Motor neuron (in vitro differentiated cells): ENCODE results near the gene KNOP1. TPM values are rescaled to one million over a fixed set of nuclear protein-coding genes. Genes with fewer than 3 reads are reported as not detected.

Source experiments
- ATAC-seq, 8 experiments: fragments of 200-7000 bp; cut with Tn5 transposase; replicated peaks in 6 of 8; 2 replicates each; pipeline ENCODE4 v1.8.0; 2021; ENCODE audit warnings: mild to moderate bottlenecking in 8 of 8, moderate library complexity in 8 of 8
- H3K27ac ChIP-seq, 2 donors: fragments of 250-450 bp; sonication (Bioruptor Pico); 2 replicates each; pipeline ENCODE4 v1.9.0; 2021; ENCODE audit warnings: antibody characterized with exemption in 2 of 2, mild to moderate bottlenecking in 2 of 2, moderate library complexity in 1 of 2
- H3K4me1 ChIP-seq, 2 donors: fragments of 250-450 bp; sonication (Bioruptor Pico); replicated peaks in 1 of 2; 2 replicates each; pipeline ENCODE4 v1.6.1; 2021; ENCODE audit warnings: antibody characterized with exemption in 2 of 2, mild to moderate bottlenecking in 2 of 2, moderate library complexity in 1 of 2
- H3K4me3 ChIP-seq, 5 donors: fragments of 250-450 bp; sonication (Bioruptor Pico); 2 replicates each; pipeline ENCODE4 v1.9.0; 2021; ENCODE audit warnings: antibody characterized with exemption in 5 of 5, mild to moderate bottlenecking in 5 of 5, moderate library complexity in 4 of 5
- WGBS, 10 experiments: fragments of 450-650 bp; shearing (Covaris generic); methylation state at CpG; one replicate each; pipeline ENCODE4 v1.0.0; 2022; 5-methylcytosine and 5-hydroxymethylcytosine counted together
- in situ Hi-C, 9 experiments: fragments of 400-800 bp; cut with MboI; loops; one replicate each; pipeline ENCODE4 v1.15.0; 2021; ENCODE audit warnings: low sequenced_read_pairs in 9 of 9, low pct_unique_long_range_greater_than_20kb in 2 of 9; ENCODE audit not compliant: unreplicated experiment in 9 of 9
- total RNA-seq, 8 experiments: library from RNA; unstranded; fragments of 300-600 nt; gene quantifications; 2 replicates each; pipeline versions ENCODE4 v1.2.3 to v1.2.4, GENCODE V29; 2022

Gene KNOP1
- total RNA-seq, 8 experiments from 2014 or later: 14.8 to 40.8 (median 24.7) TPM

DNA sequence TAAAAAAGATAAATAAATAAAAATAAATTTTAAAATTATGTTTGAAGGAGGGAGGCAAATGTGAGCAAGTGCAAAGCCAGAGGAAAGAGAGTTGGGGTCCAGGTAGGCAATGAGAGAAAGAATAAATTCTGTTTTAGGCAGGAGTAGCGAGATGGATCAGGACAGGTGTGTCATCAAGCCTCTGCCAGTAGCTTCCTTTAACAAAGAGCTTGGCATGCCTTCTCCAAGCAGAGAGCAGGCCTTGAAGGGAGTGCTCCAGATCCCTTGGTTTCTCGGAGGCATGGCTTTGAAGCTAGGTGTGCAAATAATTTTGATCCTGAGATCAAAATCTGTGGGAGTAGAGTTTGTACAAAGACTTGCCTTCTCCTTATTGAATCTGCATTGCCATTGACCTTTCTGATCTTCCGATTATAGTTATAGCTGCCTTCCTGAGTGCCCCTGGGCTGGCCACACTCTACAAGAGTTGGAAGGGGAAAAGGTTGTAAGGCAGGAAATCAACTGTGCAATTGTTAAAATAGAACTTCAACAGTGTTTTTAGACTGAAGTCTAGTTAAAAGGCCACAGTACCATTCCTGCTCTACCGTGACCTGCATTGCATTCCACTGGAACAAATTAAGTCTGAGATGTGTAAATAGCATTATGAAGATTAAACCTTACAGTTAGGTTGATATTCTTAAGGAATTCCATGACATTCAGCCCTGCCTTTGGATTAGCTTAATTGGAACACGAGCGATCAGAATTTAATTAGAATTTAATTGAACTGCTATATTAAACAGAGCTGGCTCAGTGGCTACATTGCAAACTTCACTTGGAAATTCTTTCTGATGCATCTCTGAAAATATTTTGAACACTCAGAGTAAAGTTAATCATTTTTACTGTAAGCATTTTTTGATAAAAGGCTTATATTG lies 33.7 kb upstream of the KNOP1 start:
- Histone ChIP-seq H3K27ac (no peak overlapping the region), H3K4me3 (no peak overlapping the region), H3K4me1 (no peaks in the 10 kb centered on the region)
- 63 to 100% (median 96%) methylated on average over 1 to 6 of the region's 6 CpGs for WGBS, 10 experiments
- in situ Hi-C loops: no loop called here
- ATAC-seq: no peak

DNA sequence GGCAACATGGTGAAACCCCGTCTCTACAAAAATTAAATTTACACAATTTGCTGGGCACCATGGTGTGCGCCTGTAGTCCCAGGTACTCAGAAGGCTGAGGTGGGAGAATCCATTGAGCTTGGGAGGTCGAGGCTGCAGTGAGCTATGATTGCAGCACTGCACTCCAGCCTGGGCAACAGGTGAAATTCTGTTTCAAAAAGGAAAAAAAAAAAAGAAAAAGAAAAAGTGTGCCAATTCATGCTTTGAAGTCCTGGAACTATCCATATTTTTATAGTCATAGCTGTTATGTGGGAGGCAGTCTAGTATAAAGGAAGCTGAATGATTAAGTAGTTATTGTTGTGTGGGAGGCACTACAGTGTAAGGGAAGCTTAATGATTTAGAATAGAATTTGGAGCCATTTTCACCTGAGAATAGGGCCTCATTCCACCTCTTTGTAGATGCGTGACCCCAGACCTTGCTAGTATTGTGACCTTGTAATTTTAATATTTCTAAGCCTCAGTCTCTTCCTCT lies 31.6 kb upstream of the KNOP1 start:
- WGBS, 10 experiments: 20 to 100% (median 93%) methylated on average over 1 to 4 of the region's 4 CpGs; no CpG with 5 or more reads in 1 of the 10 experiments
- in situ Hi-C loops: no loop called here
- ATAC-seq: no peak
- H3K27ac ChIP-seq: no peak overlapping the region
- no peaks in the 10 kb centered on the region for H3K4me1 ChIP-seq
- H3K4me3 ChIP-seq: no peak overlapping the region

DNA sequence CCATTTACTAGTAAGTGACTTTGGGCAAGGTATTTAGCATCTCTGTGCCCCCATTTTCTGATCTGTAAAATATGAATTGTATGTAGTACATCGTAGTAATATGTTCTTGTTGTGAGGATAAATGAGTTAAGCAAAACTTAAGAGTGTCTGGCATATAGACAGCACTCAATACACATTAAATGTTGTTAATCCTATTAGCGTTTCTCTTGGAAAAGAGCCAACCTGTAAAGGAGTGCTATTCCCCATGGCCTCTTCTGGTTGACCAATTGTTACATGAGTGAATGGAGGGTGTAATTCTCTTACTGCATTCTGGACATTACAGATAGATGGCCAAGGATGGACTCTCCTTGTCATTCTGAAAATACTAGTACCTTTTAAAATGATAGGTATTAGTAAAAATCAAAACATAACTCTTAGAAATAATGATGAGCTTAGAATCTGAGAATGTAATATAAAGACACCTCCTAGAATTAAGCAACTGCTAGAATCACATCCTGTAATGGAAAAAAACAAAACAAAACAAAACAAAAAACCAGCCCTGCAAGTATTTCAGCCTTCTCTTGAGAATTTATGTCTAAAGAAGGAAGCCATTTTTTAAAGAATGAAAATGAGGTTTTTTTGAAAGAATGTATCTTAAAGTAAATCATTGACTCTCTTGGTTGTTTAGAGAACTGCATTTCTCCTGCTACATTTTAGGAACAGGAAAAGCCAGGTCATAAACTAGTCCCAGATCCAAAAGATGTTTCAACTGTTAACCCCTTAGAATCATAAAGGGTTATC lies 30.6 kb upstream of the KNOP1 start:
- Histone ChIP-seq H3K4me3 (no peak overlapping the region), H3K4me1 (no peaks in the 10 kb centered on the region), H3K27ac (no peak overlapping the region)
- in situ Hi-C loops: no loop called here
- no peak for ATAC-seq
- WGBS, 10 experiments: 0 to 80% (median 50%) methylated on average over 1 to 2 of the region's 2 CpGs; no CpG with 5 or more reads in 5 of the 10 experiments

DNA sequence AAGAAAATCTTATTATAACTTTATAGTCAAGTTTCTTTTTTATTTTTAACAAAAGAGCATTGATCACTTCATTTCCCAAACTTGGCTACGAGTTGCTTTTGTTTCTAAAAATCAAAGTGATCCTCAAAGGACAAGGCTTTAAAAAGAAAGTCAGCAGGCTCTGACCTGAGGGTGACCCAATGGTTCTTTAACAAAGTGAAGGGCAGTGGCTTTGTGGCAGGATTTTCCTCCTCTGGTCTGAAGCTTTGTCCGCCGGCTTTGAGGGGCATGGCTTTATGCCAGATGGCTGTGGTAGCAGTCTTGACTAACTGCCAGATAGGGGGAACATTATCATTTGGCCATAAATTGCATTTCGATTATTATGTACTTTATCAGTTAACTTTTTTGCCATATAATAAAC lies 28.5 kb upstream of the KNOP1 start:
- WGBS, 10 experiments: 0 to 90% (median 24%) methylated on average over 1 to 4 of the region's 4 CpGs; no CpG with 5 or more reads in 1 of the 10 experiments
- Histone ChIP-seq H3K4me1 (no peaks in the 10 kb centered on the region), H3K4me3 (no peak overlapping the region), H3K27ac (no peak overlapping the region)
- in situ Hi-C loops: no loop called here
- ATAC-seq: peak in 1 of 8 experiments; percentile 21

DNA sequence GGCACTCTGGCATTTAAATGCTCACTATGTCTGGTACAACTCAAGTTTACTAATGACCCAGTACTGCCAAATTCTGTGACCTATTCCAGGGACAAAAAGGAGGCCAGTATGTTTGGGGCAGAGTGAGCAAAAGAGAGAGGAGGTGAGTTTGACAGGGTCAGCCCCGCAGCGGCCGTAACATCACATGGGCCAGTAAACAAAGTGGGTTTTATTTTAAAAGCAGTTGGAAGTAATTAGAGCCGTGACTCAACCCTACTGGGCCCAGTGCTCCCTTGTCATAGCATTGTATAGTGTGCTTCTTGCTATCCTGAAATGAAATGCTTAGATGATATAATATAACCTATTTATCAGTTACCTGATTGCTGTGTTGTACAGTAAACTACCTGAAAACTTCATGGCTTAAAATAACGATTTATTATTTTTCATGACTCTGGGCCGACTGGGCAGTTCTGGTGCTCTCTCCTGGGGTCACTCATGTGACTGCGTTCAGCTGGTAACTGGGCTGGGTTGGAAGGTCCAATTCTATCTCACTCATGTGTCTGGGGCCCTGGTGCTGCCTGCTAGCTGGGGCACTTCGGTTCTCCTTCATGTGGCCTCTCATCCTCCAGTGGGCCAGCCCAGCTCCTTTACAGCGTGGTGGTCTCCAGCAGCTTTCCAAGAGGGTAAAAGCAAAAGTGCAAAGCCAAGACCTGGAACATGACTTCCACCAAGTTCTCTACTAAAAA lies 27.4 kb upstream of the KNOP1 start:
- Histone ChIP-seq H3K27ac (no peak overlapping the region), H3K4me1 (no peaks in the 10 kb centered on the region), H3K4me3 (no peak overlapping the region)
- in situ Hi-C loops: no loop called here
- ATAC-seq: no peak
- WGBS, 10 experiments: 33 to 93% (median 56%) methylated on average over 1 to 7 of the region's 9 CpGs; no CpG with 5 or more reads in 3 of the 10 experiments

DNA sequence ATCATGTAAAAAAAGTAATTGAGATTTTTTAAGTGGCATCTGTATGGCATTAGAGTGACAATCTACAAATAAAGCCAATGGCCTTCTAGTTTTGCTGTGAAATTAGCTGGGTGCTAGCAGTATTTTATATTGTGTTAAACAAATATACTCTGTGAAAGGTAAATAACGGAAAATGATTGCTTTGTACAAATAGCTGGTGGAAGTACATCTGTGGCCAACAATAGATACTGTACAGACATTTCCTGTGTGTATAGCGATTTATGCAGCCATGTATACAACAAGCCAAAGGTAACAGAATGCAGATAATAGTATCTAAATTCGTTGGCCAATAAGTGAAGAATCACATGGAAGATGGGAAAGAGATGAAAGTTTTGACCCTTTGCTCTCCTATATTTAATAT lies 26.6 kb upstream of the KNOP1 start:
- in situ Hi-C loops: no loop called here
- no peak for ATAC-seq
- WGBS, 10 experiments: 55 to 83% (median 79%) methylated on average over 2 to 3 of the region's 3 CpGs

DNA sequence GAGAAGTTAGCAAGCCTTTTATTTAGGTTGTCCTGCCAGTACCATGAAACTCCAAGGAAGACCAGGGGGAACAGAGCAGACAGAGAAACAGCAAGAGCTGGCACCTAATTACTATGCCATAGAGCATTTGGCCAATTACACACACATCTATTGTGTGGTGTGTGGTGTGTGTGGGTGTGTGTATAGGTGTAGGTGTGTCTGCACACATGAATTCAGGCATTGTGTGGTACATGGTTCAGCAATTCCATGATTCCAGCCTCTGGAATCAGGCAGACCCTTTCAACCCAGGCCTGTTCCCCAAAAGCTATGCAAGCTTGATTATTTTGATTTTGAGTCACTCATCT lies 25.8 kb upstream of the KNOP1 start:
- Histone ChIP-seq H3K4me3 (no peak overlapping the region), H3K4me1 (no peaks in the 10 kb centered on the region), H3K27ac (no peak overlapping the region)
- in situ Hi-C loops: no loop called here
- no peak for ATAC-seq

More for the DNA sequence above, 26.6 kb upstream of the KNOP1 start:
- Histone ChIP-seq H3K4me3 (no peak overlapping the region), H3K4me1 (no peaks in the 10 kb centered on the region), H3K27ac (no peak overlapping the region)

DNA sequence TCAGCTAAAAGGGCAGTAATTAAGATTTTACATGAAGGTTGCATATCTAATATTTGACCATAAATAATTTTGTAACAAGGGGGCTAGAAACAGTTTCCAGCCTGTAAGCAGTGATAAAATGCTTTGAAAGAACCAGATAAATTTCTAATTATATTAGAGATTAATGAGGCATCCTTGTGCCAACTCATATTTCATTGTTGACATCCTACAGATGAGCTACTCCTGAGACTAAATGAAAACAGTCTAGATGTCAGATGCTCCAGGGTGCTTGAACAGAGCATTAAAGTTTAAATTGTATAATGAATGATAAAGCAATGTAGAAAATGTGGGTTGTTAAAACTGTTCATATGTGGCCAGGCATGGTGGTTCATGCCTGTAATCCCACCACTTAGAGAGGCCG lies 23.3 kb upstream of the KNOP1 start:
- no peak overlapping the region for H3K4me3 ChIP-seq
- no peak overlapping the region for H3K27ac ChIP-seq
- H3K4me1 ChIP-seq: no peaks in the 10 kb centered on the region
- WGBS, 10 experiments: 71 to 100% (median 100%) methylated on average over 1 of the region's 1 CpG; no CpG with 5 or more reads in 4 of the 10 experiments
- no peak for ATAC-seq
- in situ Hi-C loops: no loop called here

DNA sequence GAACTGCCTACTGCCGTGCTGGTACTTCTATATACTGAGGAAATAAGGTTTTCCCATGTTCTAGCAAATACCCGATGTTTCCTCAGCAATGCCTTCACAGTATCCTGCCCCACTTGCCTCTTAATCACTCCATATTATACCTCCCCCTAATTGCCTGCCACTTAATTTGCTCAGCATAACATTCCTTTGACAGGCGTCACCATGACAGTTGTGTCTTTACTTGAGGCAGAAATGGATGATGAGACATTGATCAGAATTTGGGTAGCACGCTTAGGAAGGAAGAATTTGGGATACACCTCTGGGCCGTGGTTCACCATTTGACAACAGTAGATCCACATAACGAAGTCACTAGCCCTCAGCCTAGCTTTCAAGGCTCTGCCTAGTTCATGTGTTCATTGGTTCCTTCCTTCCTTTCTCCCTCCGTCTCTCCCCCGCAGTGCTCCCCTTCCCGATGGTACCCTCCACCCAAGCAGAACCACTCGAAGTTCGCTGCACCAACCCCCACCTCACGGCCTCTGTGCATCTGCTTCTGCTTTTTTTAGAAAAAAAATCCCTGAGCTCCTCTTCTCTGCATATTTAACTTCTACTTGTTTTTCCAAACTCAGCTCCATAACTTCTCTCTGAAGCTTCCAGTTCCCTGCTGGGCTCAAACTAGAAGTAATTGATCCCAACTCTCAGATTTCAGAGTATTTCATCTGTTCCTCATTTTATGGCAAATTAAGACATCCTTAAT lies 19.4 kb upstream of the KNOP1 start:
- in situ Hi-C loops: no loop called here
- no peak overlapping the region for H3K27ac ChIP-seq
- no peak for ATAC-seq
- WGBS, 10 experiments: 35 to 100% (median 92%) methylated on average over 3 to 7 of the region's 12 CpGs; no CpG with 5 or more reads in 3 of the 10 experiments
- no peaks in the 10 kb centered on the region for H3K4me1 ChIP-seq
- no peak overlapping the region for H3K4me3 ChIP-seq

DNA sequence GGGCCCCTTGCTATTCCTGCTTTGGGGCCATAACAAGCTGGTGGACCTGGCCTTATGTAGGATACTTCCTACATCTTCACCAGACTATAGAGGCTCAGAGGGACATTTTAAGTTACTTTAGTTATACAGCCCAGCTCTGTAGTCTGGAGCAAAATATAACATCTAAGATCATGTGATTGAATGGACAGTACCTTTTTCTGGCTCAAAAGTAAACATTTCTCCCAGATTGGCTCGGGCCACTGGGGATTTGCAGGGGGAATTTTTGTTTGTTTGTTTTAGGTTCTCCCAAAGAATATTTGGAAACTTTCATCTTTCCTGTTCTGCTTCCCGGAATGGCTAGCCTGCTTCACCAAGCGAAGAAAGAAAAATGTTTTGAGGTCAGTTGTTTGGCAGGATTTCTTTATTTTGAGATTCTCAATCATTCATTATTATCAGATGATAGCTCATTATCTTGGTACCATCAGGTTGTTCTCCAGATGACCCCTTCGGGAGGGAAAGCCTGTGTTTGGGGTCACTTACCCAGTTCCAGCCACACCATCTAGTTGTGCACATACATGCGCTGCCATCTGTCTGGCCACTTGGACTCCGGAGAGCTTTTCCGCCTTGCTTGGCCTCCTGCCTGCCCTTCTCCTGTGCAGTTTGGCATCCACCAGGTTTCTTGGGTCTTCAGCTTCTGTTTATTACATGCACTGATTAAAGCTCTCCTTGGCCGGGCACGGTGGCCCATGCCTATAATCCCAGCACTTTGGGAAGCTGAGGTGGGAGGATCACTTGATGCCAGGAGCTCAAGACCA lies 17.2 kb upstream of the KNOP1 start:
- 20 to 100% (median 88%) methylated on average over 1 to 9 of the region's 9 CpGs; no CpG with 5 or more reads in 1 of the 10 experiments for WGBS, 10 experiments
- H3K4me3 ChIP-seq: no peak overlapping the region
- H3K27ac ChIP-seq: no peak overlapping the region
- in situ Hi-C loops: no loop called here
- ATAC-seq: no peak
- H3K4me1 ChIP-seq: no peaks in the 10 kb centered on the region

DNA sequence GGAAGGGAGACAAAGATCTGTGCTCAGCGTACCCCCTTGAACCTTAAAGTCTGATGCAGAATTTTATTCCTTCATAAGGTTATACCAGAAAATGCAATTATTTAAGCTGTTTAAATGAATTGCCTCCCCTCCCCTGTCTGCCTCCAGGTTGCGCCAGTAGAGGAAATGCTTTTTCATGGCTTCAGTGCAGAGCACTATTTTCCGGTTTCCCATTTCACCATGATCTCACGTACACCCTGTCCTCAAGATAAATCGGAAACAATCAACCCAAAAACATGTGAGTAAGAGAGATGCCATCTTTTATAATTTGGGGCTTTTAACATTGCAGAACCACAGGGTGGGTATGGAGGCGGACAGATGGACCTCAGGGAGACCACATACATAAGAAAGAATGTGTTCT lies 15.5 kb upstream of the KNOP1 start:
- no peak for ATAC-seq
- H3K4me3 ChIP-seq: no peak overlapping the region
- 83 to 100% (median 96%) methylated on average over 1 to 6 of the region's 6 CpGs for WGBS, 10 experiments
- no peaks in the 10 kb centered on the region for H3K4me1 ChIP-seq
- in situ Hi-C loops: no loop called here
- no peak overlapping the region for H3K27ac ChIP-seq

DNA sequence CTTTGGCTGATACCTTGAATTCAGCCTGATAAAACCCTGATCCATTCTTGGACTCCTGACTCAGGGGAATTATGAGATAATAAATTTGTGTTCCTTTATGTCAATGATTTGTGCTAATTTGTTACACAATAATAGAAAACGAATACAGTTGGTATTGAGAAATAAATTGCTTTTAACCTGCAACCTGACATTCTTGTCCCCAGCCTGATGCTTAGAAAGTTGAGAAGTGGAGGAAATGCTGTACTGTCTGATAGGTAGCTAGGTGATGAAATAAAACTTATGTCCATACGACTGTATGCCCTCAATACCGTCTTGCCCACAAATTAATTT lies 10.6 kb upstream of the KNOP1 start:
- in situ Hi-C loops: no loop called here
- no peaks in the 10 kb centered on the region for H3K4me1 ChIP-seq
- no peak for ATAC-seq
- no peak overlapping the region for H3K4me3 ChIP-seq
- WGBS, 10 experiments: 53 to 100% (median 96%) methylated on average over 1 to 3 of the region's 3 CpGs; no CpG with 5 or more reads in 1 of the 10 experiments
- H3K27ac ChIP-seq: no peak overlapping the region
